ENCODE data around the gene CEACAM1. TPM values are rescaled to one million over a fixed set of nuclear protein-coding genes. Genes with fewer than 3 reads are reported as not detected.
A peak's percentile ranks its signal among the peaks of the same experiment; 100 is the strongest.

CEACAM1 gene
- total and polyA plus RNA-seq, 2 experiments from 2014 or later = 0.63 to 3.0 TPM

- TF ChIP-seq CTCF (conservative IDR thresholded peaks at IDR 0.05; ENCODE audit: low read depth in 2 of 2) (no peak), CREB1 (CRISPR knock-in tag; IDR thresholded peaks at IDR 0.05; ENCODE audit: low read depth) (no peak), NANOG (IDR thresholded peaks at IDR 0.05; ENCODE audit: borderline replicate concordance) (no peak)
- TF ChIP-seq, protein P1, sequence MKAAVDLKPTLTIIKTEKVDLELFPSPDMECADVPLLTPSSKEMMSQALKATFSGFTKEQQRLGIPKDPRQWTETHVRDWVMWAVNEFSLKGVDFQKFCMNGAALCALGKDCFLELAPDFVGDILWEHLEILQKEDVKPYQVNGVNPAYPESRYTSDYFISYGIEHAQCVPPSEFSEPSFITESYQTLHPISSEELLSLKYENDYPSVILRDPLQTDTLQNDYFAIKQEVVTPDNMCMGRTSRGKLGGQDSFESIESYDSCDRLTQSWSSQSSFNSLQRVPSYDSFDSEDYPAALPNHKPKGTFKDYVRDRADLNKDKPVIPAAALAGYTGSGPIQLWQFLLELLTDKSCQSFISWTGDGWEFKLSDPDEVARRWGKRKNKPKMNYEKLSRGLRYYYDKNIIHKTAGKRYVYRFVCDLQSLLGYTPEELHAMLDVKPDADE (IDR thresholded peaks at IDR 0.05) = no peak
These were observed 30.0 kb downstream of the CEACAM1 start (continued) for GRCh38 chr19:42498169-42498757.

DNA sequence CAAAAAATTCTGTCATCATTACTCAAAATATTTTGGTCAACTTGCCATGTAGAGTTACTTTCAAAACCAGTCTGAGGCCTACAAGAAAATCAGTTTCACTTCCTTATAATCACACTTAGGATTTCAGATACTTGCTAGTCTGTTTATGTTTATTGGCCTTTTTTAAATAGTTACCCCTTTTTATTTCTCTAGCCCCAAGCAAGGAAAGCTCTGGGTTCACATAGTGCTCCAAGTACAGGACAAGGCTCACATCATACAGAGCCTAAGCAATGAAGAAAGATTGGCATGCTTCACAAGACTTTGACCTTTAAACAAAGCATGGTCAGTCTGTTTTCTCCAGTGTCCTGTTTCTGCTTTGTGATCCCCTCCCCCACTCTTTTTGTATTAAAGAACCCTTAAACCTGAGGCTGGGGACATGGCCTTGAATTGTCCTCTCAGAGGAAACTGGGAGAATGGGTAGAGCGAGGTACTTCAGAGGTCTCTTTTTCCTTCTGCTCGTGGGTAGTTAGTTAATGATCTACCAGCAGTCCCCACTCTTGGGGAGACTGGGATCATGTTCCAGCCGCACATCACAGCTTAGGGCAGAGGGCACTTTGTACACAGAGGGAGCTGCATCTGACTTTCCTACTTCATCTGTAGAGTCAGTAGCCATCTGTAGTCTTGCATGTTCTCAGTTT, 30.7 kb downstream of the CEACAM1 start:
- Histone ChIP-seq H4K20me1 (replicated peaks; ENCODE audit: insufficient read depth) (no peaks in the 10 kb centered on the region), H3F3A (replicated peaks; ENCODE audit: low read depth) (no peaks in the 10 kb centered on the region), H3K27ac (ENCODE audit: low read depth) (no peak overlapping the region), H3K4me3 (no peak overlapping the region), H3K79me2 (replicated peaks; ENCODE audit: insufficient read depth) (no peaks in the 10 kb centered on the region), H2AFZ (0 out of 2 replicates have a peak overlapping the region, but pooled peaks have one; percentile 33), H3K36me3 (ENCODE audit: insufficient read depth) (no peaks in the 10 kb centered on the region), H3K4me1 (ENCODE audit: insufficient read depth) (peaks cover 26% of the 10 kb centered on the region), H3K9me2 (ENCODE audit: insufficient read depth) (peaks cover 5% of the 10 kb centered on the region; the same call in 1 of the 2 replicates), H3K27me3 (ENCODE audit: insufficient read depth) (no peaks in the 10 kb centered on the region), H3K4me2 (peak overlapping the region; percentile 46)
- Mint-ChIP-seq H3K36me3 (ENCODE audit: low read depth) (no peaks in the 10 kb centered on the region), H3K4me1 (peaks cover 32% of the 10 kb centered on the region), H3K4me3 (no peak overlapping the region), H3K27ac (no peak overlapping the region), H3K9me3 (no peaks in the 10 kb centered on the region), H3K27me3 (ENCODE audit: insufficient read depth, low read depth, poor library complexity) (peaks cover 2% of the 10 kb centered on the region)
- peak; percentile 31; the same call in 1 of the 3 replicates for ATAC-seq
- no peak for DNase-seq (ENCODE audit: low spot score)
- TF ChIP-seq EZH2phosphoT487 (IDR thresholded peaks at IDR 0.05; ENCODE audit: unreplicated experiment) (no peak), EZH2 (IDR thresholded peaks at IDR 0.05; ENCODE audit: low read depth, unreplicated experiment) (no peak), ZNF114 (CRISPR knock-in tag; IDR thresholded peaks at IDR 0.05) (no peak), ZNF331 (CRISPR knock-in tag; IDR thresholded peaks at IDR 0.05; ENCODE audit: low read depth) (no peak), JUNB (IDR thresholded peaks at IDR 0.05; ENCODE audit: unreplicated experiment) (no peak), NANOG (IDR thresholded peaks at IDR 0.05; ENCODE audit: borderline replicate concordance) (no peak), STAT1 (IDR thresholded peaks at IDR 0.05; ENCODE audit: unreplicated experiment) (no peak), POLR2AphosphoS5 (IDR thresholded peaks at IDR 0.05; ENCODE audit: low read depth) (no peak), ZNF462 (CRISPR knock-in tag; IDR thresholded peaks at IDR 0.05) (no peak)
- TF ChIP-seq, protein P1 (IDR thresholded peaks at IDR 0.05) = no peak

Data from GM23338 (cell line).